ENCODE results near the gene PLCG2.
"Not testable (repeated sequence)": the region's sequence is repeated elsewhere in the genome, so short reads cannot be mapped to it uniquely, and the experiment has no call there.

The PLCG2 gene

GRCh38 chr16:81790830-81791435, 11.8 kb downstream of the PLCG2 start:
- DNase-seq: no peak

- DNase-seq: no peak
Measured at GRCh38 chr16:81792828-81793227, 13.7 kb downstream of the PLCG2 start.

GRCh38 chr16:81795193-81795592, 16.1 kb downstream of the PLCG2 start:
- DNase-seq: no peak

- no peak for DNase-seq
Measured at GRCh38 chr16:81796035-81796434, 16.9 kb downstream of the PLCG2 start.

- DNase-seq: no peak
Measured at GRCh38 chr16:81796583-81797346, 17.7 kb downstream of the PLCG2 start.

GRCh38 chr16:81797443-81797842, 18.4 kb downstream of the PLCG2 start:
- DNase-seq: no peak

- DNase-seq: no peak
Measured at GRCh38 chr16:81798311-81799137, 19.4 kb downstream of the PLCG2 start.

GRCh38 chr16:81799138-81799504, 20.0 kb downstream of the PLCG2 start:
- no peak for DNase-seq

- DNase-seq: not testable (repeated sequence)
Measured at GRCh38 chr16:81801724-81802123, 22.6 kb downstream of the PLCG2 start.

- no peak for DNase-seq
Measured at GRCh38 chr16:81803332-81803731, 24.2 kb downstream of the PLCG2 start.

- no peak for DNase-seq
Measured at GRCh38 chr16:81804134-81804610, 25.1 kb downstream of the PLCG2 start.

GRCh38 chr16:81806696-81807095, 27.6 kb downstream of the PLCG2 start:
- no peak for DNase-seq

GRCh38 chr16:81807767-81808358, 28.8 kb downstream of the PLCG2 start:
- no peak for DNase-seq

- no peak for DNase-seq
Measured at GRCh38 chr16:81808933-81809480, 29.9 kb downstream of the PLCG2 start.

GRCh38 chr16:81809567-81809966, 30.5 kb downstream of the PLCG2 start:
- DNase-seq: no peak

- DNase-seq: no peak
Measured at GRCh38 chr16:81810361-81810760, 31.3 kb downstream of the PLCG2 start.

- no peak for DNase-seq
Measured at GRCh38 chr16:81810894-81811538, 31.9 kb downstream of the PLCG2 start.

- DNase-seq: no peak
Measured at GRCh38 chr16:81813648-81814047, 34.6 kb downstream of the PLCG2 start.

GRCh38 chr16:81814751-81815428, 35.8 kb downstream of the PLCG2 start:
- no peak for DNase-seq

GRCh38 chr16:81815429-81815766, 36.3 kb downstream of the PLCG2 start:
- no peak for DNase-seq

- DNase-seq: no peak
Measured at GRCh38 chr16:81816351-81816750, 37.3 kb downstream of the PLCG2 start.

GRCh38 chr16:81816793-81817210, 37.7 kb downstream of the PLCG2 start:
- no peak for DNase-seq

Measured in cortex of kidney (tissue), 1 donor.